Heart left ventricle (tissue), 13 donors: ENCODE data around the gene SLC37A4.

Experiments
- CTCF ChIP-seq, 12 donors: fragments of 200-600 bp; sonication (generic) in 4 of 12; IDR thresholded peaks; one replicate each; pipeline versions ENCODE4 v1.5.0 to v1.8.0; 2018 to 2022; ENCODE audit warnings: antibody characterized with exemption in 12 of 12, mild to moderate bottlenecking in 5 of 12
- POLR2A ChIP-seq, 2 donors: fragments of 450-650 bp; IDR thresholded peaks; one replicate each; pipeline ENCODE4 v1.6.1; 2017; ENCODE audit warnings: antibody characterized with exemption in 2 of 2, mild to moderate bottlenecking in 2 of 2, moderate library complexity in 2 of 2
- donor health status: ischemic (EF 13 %, LVEDD 7.1; RV severe dilation, severe dysfunction).
- donor health status: DM: no; HTN: yes; CAD: no.
- donor health status: DM: no; HTN: no; CAD: no.
- donor health status: ischemic (EF 25% LVEDD 6.9; RV normal size, moderate dysfunction).
- donor health status: ischemic (EF 25% LVEDD 5.7; RV mildly dilated, moderate dysfunction).
- donor health status: ischemic (EF 35%, LVEDD 5.7; RV mildly dilated, moderate dysfunction).
- donor health status: nonischemic (EF 11% LVEDD 7.7; RV severe dilation, severe dysfunction).
- donor health status: DM: yes; HTN: yes; CAD: no.
- donor health status: PGD.
- donor health status: ischemic (EF 29% LVEDD 5.4; RV normal size, mild dysfunction).
- donor health status: nonischemic (EF 23%, LVEDD 6.1; RV moderate dilation, normal function).

- TF ChIP-seq CTCF (IDR thresholded peaks at IDR 0.05) (no peak), POLR2A (IDR thresholded peaks at IDR 0.05) (no peak)
These were observed 1.2 kb upstream of the SLC37A4 start for GRCh38 chr11:119031912-119032280.
